ENCODE data around the gene TFR2. TPM values are rescaled to one million over a fixed set of nuclear protein-coding genes. Genes with fewer than 3 reads are reported as not detected.
A peak's percentile ranks its signal among the peaks of the same experiment; 100 is the strongest.
"Not testable (repeated sequence)": the region's sequence is repeated elsewhere in the genome, so short reads cannot be mapped to it uniquely, and the experiment has no call there.

The TFR2 gene
- total and polyA plus RNA-seq, 11 donors = 0.08 to 0.59 (median 0.40) TPM; not detected in 5

DNA sequence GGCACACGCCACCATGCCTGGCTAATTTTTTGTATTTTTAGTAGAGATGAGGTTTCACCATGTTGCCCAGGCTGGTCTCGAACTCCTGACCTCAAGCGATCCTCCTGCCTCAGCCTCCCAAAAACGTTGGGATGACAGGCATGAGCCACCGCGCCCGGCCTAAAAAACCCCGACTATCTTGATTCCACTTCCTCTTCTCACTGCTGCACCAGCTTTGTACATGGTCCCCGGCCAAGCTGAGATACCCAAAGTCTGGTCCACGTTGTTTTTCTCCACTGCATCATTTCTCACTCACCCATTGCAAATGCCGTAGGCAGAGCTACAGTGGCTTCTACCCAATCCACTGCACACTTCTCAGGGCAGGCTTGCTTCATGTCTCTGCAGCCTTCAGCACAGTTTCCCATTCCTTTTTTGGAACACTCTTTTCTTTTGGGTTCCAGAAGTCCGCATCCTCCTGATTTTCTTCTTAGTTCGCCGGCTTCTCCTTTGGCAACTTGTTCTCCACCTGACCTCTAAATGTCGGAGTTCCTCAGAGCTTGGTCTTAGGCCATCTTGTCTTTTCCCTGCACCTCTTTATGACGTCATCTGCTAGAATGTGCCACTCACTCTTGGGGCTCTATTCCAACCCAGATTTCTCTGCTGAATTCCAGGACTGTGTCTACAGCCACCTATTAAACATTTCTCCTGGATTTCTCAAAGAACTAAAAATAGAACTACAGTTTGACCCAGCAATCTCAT is 26.1 kb upstream of the TFR2 start:
- H3K27ac ChIP-seq = no peak overlapping the region
- no peak for DNase-seq

GRCh38 chr7:100665168-100665726 is 23.9 kb upstream of the TFR2 start:
- ATAC-seq (no peak), DNase-seq (peak in 1 of 5 donors; percentile 1)
- intact Hi-C loops (cut with DNase I) = loop anchor here in 1 of 10 donors (5.0 kb wide), 1 partner anchor 38 kb away; no protein-coding TSS in a partner anchor
- WGBS, 4 donors = 91 to 97% (median 93%) methylated on average over 5 of the region's 5 CpGs
- Histone ChIP-seq H3K4me3 (no peak overlapping the region), H3K36me3 (no peaks in the 10 kb centered on the region), H3K27ac (no peak overlapping the region), H3K9me3 (no peaks in the 10 kb centered on the region), H3K4me1 (no peaks in the 10 kb centered on the region), H3K27me3 (peaks cover 0 to 4% (median 0%) of the 10 kb centered on the region in 9 donors)
- TF ChIP-seq POLR2A (IDR thresholded peaks at IDR 0.05) (no peak), CTCF (IDR thresholded peaks at IDR 0.05) (no peak)

More for the DNA sequence above, 26.1 kb upstream of the TFR2 start:
- Histone ChIP-seq H3K4me3 (no peak overlapping the region), H3K9me3 (no peaks in the 10 kb centered on the region), H3K4me1 (peaks cover 0 to under 1% (median 0%) of the 10 kb centered on the region in 12 donors), H3K27me3 (no peaks in the 10 kb centered on the region), H3K36me3 (no peaks in the 10 kb centered on the region)
- WGBS, 4 donors = 79 to 82% (median 82%) methylated on average over 16 of the region's 16 CpGs
- intact Hi-C loops (cut with DNase I) = loop anchor here in 1 of 10 donors (5.0 kb wide), 1 partner anchor 40 kb away; no protein-coding TSS in a partner anchor
- ATAC-seq = no peak
- TF ChIP-seq CTCF (IDR thresholded peaks at IDR 0.05) = no peak
- TF ChIP-seq POLR2A (IDR thresholded peaks at IDR 0.05) = no peak

DNA sequence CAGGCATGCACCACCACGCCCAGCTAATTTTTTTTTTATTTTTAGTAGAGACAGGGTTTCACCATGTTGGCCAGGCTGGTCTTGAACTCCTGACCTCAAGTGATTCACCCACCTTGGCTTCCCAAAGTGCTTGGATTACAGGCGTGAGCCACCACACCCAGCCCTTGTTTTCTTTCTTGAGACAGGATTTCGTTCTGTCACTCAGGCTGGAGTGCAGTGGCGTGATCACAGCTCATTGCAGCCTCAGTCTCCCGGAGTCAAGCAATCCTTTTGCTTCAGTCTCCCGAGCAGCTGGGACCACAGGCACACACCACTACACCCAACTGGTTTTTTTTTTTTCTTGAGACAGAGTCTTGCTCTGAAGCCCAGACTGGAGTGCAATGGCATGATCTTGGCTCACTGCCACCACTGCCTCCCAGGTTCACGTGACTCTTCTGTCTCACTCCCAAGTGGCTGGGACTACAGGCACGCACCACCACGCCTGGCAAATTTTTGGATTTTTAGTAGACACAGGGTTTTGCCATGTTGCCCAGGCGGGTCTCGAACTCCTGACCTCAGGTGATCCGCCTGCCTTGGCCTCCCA is 20.9 kb upstream of the TFR2 start:
- H3K9me3 ChIP-seq; H3K4me3 ChIP-seq; ATAC-seq; H3K4me1 ChIP-seq; H3K27ac ChIP-seq; H3K36me3 ChIP-seq; intact Hi-C loops (cut with DNase I): not testable (repeated sequence)
- H3K27me3 ChIP-seq = peaks cover 1 to 26% (median 8%) of the 10 kb centered on the region in 9 donors
- 72 to 84% (median 74%) methylated on average over 12 of the region's 12 CpGs for WGBS, 4 donors
- peak in 1 of 5 donors; percentile 33 for DNase-seq

- 9 to 19% (median 9%) methylated on average over 12 to 63 of the region's 63 CpGs for WGBS, 4 donors
- intact Hi-C loops (cut with DNase I) = loop anchor here in 1 of 10 donors (1.0 kb wide), 1 partner anchor 13 kb away; no protein-coding TSS in a partner anchor
- Histone ChIP-seq H3K36me3 (no peaks in the 10 kb centered on the region), H3K4me3 (no peak within 1 kb of the TSS), H3K9me3 (no peaks in the 10 kb centered on the region), H3K27me3 (peaks cover 16 to 84% (median 37%) of the 10 kb centered on the region in 9 donors), H3K4me1 (peaks cover 0 to 7% (median 0%) of the 10 kb centered on the region in 12 donors), H3K27ac (no peak within 1 kb of the TSS)
- DNase-seq (peak; percentile 57 to 83 (median 72)), ATAC-seq (peak in 3 of 4 donors; percentile 80 to 84 (median 83))
- no peak for TF ChIP-seq CTCF (IDR thresholded peaks at IDR 0.05)
- no peak for TF ChIP-seq POLR2A (IDR thresholded peaks at IDR 0.05)
Measured at GRCh38 chr7:100655908-100656674, 14.7 kb upstream of the TFR2 start, which contains the start of gene ACTL6B. Gene ACTL6B, minus strand, starts transcription at chr7:100656448. Its CDS starts 94 bp downstream, at chr7:100656354.

Measured in heart left ventricle (tissue), 16 donors.